Suprapubic skin (tissue), 4 donors: Measurements from ENCODE around the gene MFAP4. TPM values are rescaled to one million over a fixed set of nuclear protein-coding genes. Genes with fewer than 3 reads are reported as not detected.

ENCODE experiments used
- DNase-seq, 2 donors: peaks; one replicate each; pipeline ENCODE4 v3.0.0-alpha.2; 2019; ENCODE audit warnings: low spot score in 2 of 2
- H3K27ac ChIP-seq: fragments of 200-600 bp; sonication (generic); one replicate; pipeline ENCODE4 v1.5.1; 2019
- H3K27me3 ChIP-seq: fragments of 200-600 bp; sonication (generic); one replicate; pipeline ENCODE4 v1.5.1; 2019
- H3K36me3 ChIP-seq: fragments of 200-600 bp; sonication (generic); one replicate; pipeline ENCODE4 v1.5.1; 2019
- H3K4me1 ChIP-seq: fragments of 200-600 bp; sonication (generic); one replicate; pipeline ENCODE4 v1.5.1; 2019
- H3K4me3 ChIP-seq: fragments of 200-600 bp; sonication (generic); one replicate; pipeline ENCODE4 v1.5.1; 2019; ENCODE audit warnings: mild to moderate bottlenecking
- H3K9me3 ChIP-seq: fragments of 200-600 bp; sonication (generic); one replicate; pipeline ENCODE4 v1.5.1; 2019
- EP300 ChIP-seq: sonication (generic); formaldehyde crosslinking; IDR thresholded peaks from one replicate; pipeline ENCODE4 v1.6.1; 2017; ENCODE audit warnings: antibody characterized with exemption
- POLR2A ChIP-seq, 2 donors: fragments of 450-650 bp; IDR thresholded peaks; one replicate each; pipeline ENCODE4 v1.6.1; 2017; ENCODE audit warnings: antibody characterized with exemption in 2 of 2, mild to moderate bottlenecking in 2 of 2, moderate library complexity in 2 of 2
- POLR2AphosphoS5 ChIP-seq, 3 donors: sonication (generic); formaldehyde crosslinking; IDR thresholded peaks; one replicate each; pipeline ENCODE4 v1.6.1; 2017; ENCODE audit warnings: antibody characterized with exemption in 3 of 3
- WGBS: methylation state at CpG from one replicate; pipeline ENCODE4 v1.1.5; 2018; 5-methylcytosine and 5-hydroxymethylcytosine counted together
- total RNA-seq, 4 donors: library from RNA; depleted of rRNA; stranded (reverse); fragments of >200 nt; gene quantifications; one replicate each; pipeline ENCODE4 v1.1.0, GENCODE V29; 2016
- TF ChIP-seq, protein P1 (sequence below), 2 donors: fragments of 200-600 bp in 1 of 2; fragments of 450-650 bp in 1 of 2; sonication (generic) in 1 of 2; IDR thresholded peaks; one replicate each; pipeline ENCODE4 v1.5.1; 2016 to 2019; ENCODE audit warnings: antibody characterized with exemption in 2 of 2, mild to moderate bottlenecking in 1 of 2, moderate library complexity in 1 of 2

MFAP4 gene
- total RNA-seq, 4 donors from 2014 or later = 14.9 to 27.8 (median 24.9) TPM

DNA sequence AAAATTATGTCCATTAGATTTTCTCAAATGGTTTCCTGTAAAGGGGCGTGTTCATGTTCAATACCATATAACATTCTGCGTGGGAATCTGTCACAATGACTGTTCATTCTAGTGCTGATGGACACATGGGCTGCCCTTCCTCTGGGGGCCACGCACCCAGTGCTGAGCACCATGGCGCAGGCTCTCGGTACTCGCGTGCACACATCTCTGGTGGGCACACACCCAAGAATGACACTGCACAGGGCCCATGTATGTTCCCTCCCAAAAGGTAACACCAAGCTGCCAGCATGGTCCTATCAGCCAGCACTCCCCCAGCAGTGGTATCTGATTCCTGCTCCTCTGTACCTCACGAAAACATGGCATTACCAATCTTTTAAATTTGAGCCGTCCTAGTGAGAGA, 38.2 kb downstream of the MFAP4 start:
- H3K4me1 ChIP-seq = peaks cover 50% of the 10 kb centered on the region
- no peak overlapping the region for H3K4me3 ChIP-seq
- TF ChIP-seq EP300 = no peak
- TF ChIP-seq, protein P1, sequence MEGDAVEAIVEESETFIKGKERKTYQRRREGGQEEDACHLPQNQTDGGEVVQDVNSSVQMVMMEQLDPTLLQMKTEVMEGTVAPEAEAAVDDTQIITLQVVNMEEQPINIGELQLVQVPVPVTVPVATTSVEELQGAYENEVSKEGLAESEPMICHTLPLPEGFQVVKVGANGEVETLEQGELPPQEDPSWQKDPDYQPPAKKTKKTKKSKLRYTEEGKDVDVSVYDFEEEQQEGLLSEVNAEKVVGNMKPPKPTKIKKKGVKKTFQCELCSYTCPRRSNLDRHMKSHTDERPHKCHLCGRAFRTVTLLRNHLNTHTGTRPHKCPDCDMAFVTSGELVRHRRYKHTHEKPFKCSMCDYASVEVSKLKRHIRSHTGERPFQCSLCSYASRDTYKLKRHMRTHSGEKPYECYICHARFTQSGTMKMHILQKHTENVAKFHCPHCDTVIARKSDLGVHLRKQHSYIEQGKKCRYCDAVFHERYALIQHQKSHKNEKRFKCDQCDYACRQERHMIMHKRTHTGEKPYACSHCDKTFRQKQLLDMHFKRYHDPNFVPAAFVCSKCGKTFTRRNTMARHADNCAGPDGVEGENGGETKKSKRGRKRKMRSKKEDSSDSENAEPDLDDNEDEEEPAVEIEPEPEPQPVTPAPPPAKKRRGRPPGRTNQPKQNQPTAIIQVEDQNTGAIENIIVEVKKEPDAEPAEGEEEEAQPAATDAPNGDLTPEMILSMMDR (IDR thresholded peaks at IDR 0.05) = no peak
- TF ChIP-seq POLR2AphosphoS5 (IDR thresholded peaks at IDR 0.05) = no peak
- no peak for TF ChIP-seq POLR2A (IDR thresholded peaks at IDR 0.05)
- H3K27ac ChIP-seq = no peak overlapping the region
- WGBS = 92% methylated on average over 9 of the region's 9 CpGs
- no peaks in the 10 kb centered on the region for H3K9me3 ChIP-seq
- H3K27me3 ChIP-seq = no peaks in the 10 kb centered on the region
- H3K36me3 ChIP-seq = no peaks in the 10 kb centered on the region
- DNase-seq = peak in 1 of 2 donors; percentile 52

DNA sequence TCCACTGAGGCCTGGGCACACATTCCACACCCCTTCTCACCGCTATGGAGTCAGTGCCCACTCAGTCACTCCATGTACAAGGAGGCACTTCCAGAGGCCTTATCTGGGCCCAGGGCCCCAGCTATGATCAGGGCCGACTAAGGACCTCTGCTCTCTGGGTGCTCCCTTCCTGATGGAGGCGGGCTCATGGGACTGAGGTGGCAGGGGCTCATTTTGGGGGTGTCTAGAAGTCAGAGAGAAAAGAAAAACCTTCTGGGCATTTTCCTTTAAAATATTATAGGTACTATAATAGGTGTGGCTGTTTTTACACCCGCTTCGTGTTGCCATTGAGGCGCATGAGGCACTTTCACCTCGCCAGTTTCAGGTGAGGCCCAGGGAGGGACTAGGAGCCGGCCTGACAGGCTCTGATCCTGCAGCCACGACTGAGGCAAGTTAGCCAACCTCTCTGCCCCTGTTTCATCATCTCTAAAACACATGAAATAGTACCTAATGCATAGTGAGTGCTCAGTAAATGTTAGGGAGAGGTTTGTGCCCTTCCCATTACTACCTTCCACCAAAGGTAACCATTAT, 38.8 kb downstream of the MFAP4 start:
- H3K9me3 ChIP-seq = no peaks in the 10 kb centered on the region
- no peaks in the 10 kb centered on the region for H3K36me3 ChIP-seq
- no peak overlapping the region for H3K4me3 ChIP-seq
- peaks cover 55% of the 10 kb centered on the region for H3K4me1 ChIP-seq
- TF ChIP-seq, protein P1 (IDR thresholded peaks at IDR 0.05) = no peak
- no peak for TF ChIP-seq POLR2A (IDR thresholded peaks at IDR 0.05)
- TF ChIP-seq EP300 = no peak
- H3K27ac ChIP-seq = peak overlapping the region; percentile 77
- DNase-seq = peak in 1 of 2 donors; percentile 57
- H3K27me3 ChIP-seq = no peaks in the 10 kb centered on the region
- WGBS = 68% methylated on average over 9 of the region's 9 CpGs

DNA sequence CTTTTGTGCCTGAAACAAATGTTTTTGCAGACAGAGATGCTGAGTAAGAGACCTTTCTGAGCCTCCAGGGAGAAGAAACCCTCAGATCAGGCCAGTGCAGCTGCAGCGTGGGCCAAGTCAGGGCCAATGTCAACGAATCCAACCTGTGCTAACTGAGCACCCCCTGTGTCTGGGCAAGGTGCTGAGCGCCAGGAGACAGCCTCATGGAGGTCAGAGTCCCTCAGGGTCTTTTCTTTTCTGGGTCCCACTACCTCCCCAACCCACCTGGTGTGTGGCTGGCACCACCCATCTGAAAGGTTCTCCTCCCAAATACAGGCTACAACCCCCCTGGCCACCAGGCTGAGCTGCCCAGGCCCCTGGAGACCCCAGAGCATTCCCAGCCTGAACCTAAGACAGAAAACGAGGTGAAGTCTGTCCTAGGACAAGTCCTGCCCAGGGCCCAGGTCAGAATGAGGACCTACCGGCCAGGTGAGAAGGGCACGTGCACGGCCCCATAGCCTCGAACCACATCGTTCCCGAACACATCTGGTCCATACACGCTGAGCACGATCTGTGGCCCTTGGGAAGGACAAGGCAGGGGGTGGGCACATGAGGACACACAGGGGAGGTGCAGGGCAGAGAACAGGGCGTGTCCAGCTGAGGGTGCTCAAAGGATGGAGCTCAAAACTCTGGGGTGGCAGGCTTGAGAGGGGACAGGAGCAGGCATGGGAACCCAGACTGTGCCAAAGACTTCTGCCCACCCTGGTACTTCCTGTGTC, 39.5 kb downstream of the MFAP4 start:
- peaks cover 61% of the 10 kb centered on the region for H3K4me1 ChIP-seq
- no peaks in the 10 kb centered on the region for H3K36me3 ChIP-seq
- peak; percentile 62 to 77 for DNase-seq
- TF ChIP-seq, protein P1 (IDR thresholded peaks at IDR 0.05) = no peak
- TF ChIP-seq POLR2AphosphoS5 (IDR thresholded peaks at IDR 0.05) (no peak), EP300 (no peak), POLR2A (IDR thresholded peaks at IDR 0.05) (no peak)
- 76% methylated on average over 13 of the region's 13 CpGs for WGBS
- no peaks in the 10 kb centered on the region for H3K27me3 ChIP-seq
- peak overlapping the region; percentile 77 for H3K27ac ChIP-seq
- no peak overlapping the region for H3K4me3 ChIP-seq
- H3K9me3 ChIP-seq = no peaks in the 10 kb centered on the region

DNA sequence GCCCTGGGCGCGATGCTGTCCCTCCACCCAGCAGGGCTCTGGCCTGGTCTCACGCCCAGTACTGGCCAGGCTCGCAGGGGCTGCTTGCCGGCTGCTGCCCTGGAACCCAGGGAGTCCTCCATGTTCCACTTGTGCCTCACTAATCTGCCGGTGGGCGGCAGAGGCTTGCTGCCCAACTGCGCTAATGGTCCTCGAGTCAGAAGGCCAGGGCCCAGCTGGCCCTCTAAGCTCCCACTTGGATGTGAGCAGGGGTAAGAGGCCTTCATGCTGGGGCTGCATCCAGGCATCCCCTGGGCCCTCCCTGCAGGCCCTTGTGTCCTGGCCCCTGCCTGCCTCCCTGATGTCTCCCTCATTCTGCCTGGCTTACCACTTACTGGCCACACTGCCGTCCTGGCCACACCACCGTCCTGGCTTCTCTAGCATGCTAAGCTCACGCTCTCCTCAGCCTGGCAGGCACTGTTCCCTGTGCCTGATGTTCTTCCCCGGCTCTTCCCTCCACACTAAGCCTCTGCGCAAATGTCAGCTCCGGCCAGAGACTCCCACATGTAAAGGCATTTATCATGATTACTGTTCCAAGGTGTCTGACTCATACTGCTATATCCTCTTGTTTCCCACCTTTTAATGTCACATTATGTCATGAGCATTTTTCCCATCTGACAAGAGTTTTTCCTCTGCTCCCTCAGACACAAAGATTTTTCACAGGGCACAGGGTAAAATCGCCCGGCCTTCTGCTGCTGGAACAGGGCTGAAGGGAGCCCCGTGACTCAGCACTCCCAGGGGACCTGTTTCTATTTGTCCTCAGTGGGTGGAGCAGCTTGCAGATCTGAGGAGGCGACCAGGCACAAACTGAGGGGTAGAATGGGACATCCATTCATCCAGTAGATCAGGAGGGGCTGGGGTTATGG, 40.4 kb downstream of the MFAP4 start:
- Histone ChIP-seq H3K9me3 (no peaks in the 10 kb centered on the region), H3K27me3 (no peaks in the 10 kb centered on the region), H3K27ac (peak overlapping the region; percentile 77), H3K4me3 (no peak overlapping the region), H3K36me3 (no peaks in the 10 kb centered on the region), H3K4me1 (peaks cover 70% of the 10 kb centered on the region)
- peak; percentile 83 to 86 for DNase-seq
- WGBS = 20% methylated on average over 11 of the region's 19 CpGs
- no peak for TF ChIP-seq EP300
- TF ChIP-seq, protein P1 (IDR thresholded peaks at IDR 0.05) = no peak
- TF ChIP-seq POLR2A (IDR thresholded peaks at IDR 0.05) = no peak
- TF ChIP-seq POLR2AphosphoS5 (IDR thresholded peaks at IDR 0.05) = no peak
